AG09309 (cell line): ENCODE measurements around the gene C16orf90.
A peak's percentile ranks its signal among the peaks of the same experiment; 100 is the strongest.

Experiments used
- DNase-seq: peaks from one replicate; pipeline ENCODE4 v3.0.0-alpha.2; 2010; ENCODE audit warnings: low read depth
- H3K4me3 ChIP-seq: 2 replicates; pipeline ENCODE4 v1.5.1; 2011; ENCODE audit warnings: mild to moderate bottlenecking, low read depth, low read length, moderate library complexity; ENCODE audit not compliant: control insufficient read depth
- CTCF ChIP-seq: IDR thresholded peaks from 2 replicates; pipeline ENCODE4 v1.5.1; 2011; ENCODE audit warnings: mild to moderate bottlenecking, low read depth, low read length, inconsistent platforms; ENCODE audit not compliant: insufficient read depth, control insufficient read depth; ENCODE audit errors: missing control alignments

C16orf90 gene

GRCh38 chr16:3459401-3460090 lies 35.7 kb downstream of the C16orf90 start:
- no peak for DNase-seq
- TF ChIP-seq CTCF: no peak
- H3K4me3 ChIP-seq: peak overlapping the region; percentile 85

- peak overlapping the region; percentile 85 for H3K4me3 ChIP-seq
- TF ChIP-seq CTCF: no peak
- DNase-seq: no peak
Observed at GRCh38 chr16:3458852-3459361, 36.4 kb downstream of the C16orf90 start.

- peak overlapping the region; percentile 85 for H3K4me3 ChIP-seq
- DNase-seq: no peak
- no peak for TF ChIP-seq CTCF
Observed at GRCh38 chr16:3458278-3458851, 36.9 kb downstream of the C16orf90 start.

GRCh38 chr16:3457434-3458252 lies 37.6 kb downstream of the C16orf90 start:
- TF ChIP-seq CTCF: peak; percentile 46
- peak overlapping the region; percentile 85 for H3K4me3 ChIP-seq
- peak; percentile 42 for DNase-seq

GRCh38 chr16:3454631-3455147 lies 40.6 kb downstream of the C16orf90 start:
- no peak for DNase-seq
- no peak overlapping the region for H3K4me3 ChIP-seq
- no peak for TF ChIP-seq CTCF

GRCh38 chr16:3454093-3454492 lies 41.2 kb downstream of the C16orf90 start:
- DNase-seq: no peak
- no peak for TF ChIP-seq CTCF
- H3K4me3 ChIP-seq: no peak overlapping the region
